Parathyroid adenoma (tissue), 2 donors: ENCODE data around the gene RELL2.

Experiments
- H2AFZ ChIP-seq: fragments of 300-600 bp; sonication (generic); one replicate; pipeline ENCODE4 v1.7.0; 2017; ENCODE audit warnings: antibody characterized with exemption, mild to moderate bottlenecking
- H3K27ac ChIP-seq: fragments of 300-600 bp; sonication (generic); one replicate; pipeline ENCODE4 v1.7.0; 2017
- H3K27me3 ChIP-seq: fragments of 300-600 bp; sonication (generic); one replicate; pipeline ENCODE4 v1.7.0; 2017; ENCODE audit warnings: low read length; ENCODE audit not compliant: control insufficient read depth, insufficient read depth
- H3K36me3 ChIP-seq: fragments of 300-600 bp; sonication (generic); one replicate; pipeline ENCODE4 v1.7.0; 2017; ENCODE audit warnings: low read length; ENCODE audit not compliant: control insufficient read depth, insufficient read depth
- H3K4me1 ChIP-seq: fragments of 300-600 bp; sonication (generic); one replicate; pipeline ENCODE4 v1.7.0; 2017; ENCODE audit warnings: control low read depth
- H3K4me2 ChIP-seq: fragments of 300-600 bp; sonication (generic); one replicate; pipeline ENCODE4 v1.7.0; 2017; ENCODE audit warnings: low read length
- H3K4me3 ChIP-seq: fragments of 300-600 bp; sonication (generic); one replicate; pipeline ENCODE4 v1.7.0; 2017; ENCODE audit warnings: low read depth, low read length
- H3K79me2 ChIP-seq: fragments of 300-600 bp; sonication (generic); one replicate; pipeline ENCODE4 v1.7.0; 2017; ENCODE audit warnings: control low read depth
- H3K9ac ChIP-seq: fragments of 300-600 bp; sonication (generic); one replicate; pipeline ENCODE4 v1.7.0; 2017; ENCODE audit warnings: mild to moderate bottlenecking
- H3K9me3 ChIP-seq: fragments of 300-600 bp; sonication (generic); one replicate; pipeline ENCODE4 v1.7.0; 2017; ENCODE audit warnings: low read length; ENCODE audit not compliant: control insufficient read depth
- CTCF ChIP-seq: fragments of 300-600 bp; sonication (generic); IDR thresholded peaks from one replicate; pipeline ENCODE4 v1.7.0; 2017; ENCODE audit warnings: antibody characterized with exemption, mild to moderate bottlenecking
- donor health status: primary hyperparathyroidism.

RELL2 gene

DNA sequence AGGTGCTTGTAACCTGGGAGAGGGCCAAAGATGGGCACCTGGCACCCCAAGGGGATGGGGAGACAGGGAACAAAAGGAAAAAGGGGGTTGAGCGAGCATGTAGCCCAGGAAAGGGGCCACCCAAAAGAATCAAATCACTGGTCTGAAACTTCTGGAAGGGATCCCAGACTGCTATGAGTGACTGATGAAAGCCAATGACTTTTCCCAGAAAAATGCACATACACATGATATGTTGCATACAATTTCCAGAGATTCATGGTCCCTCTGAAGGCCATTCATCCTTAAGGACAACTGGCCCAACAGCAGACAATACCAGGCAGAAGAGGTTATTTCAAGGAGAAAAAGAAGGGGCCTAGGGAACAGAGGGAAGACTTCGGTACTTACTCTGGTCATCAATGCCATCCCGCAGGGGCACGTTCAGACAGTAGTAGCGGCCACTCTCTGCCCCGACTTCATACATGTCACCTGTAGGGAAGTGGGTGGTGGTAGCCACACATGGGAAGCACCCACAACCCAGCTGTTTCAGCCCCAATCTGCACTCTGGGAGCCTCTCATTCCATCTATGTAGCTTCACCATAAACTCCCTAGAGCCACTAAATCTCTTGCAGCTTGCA is 8.5 kb upstream of the RELL2 start:
- H3K36me3 ChIP-seq = no peaks in the 10 kb centered on the region
- no peak overlapping the region for H3K4me2 ChIP-seq
- no peak overlapping the region for H3K4me3 ChIP-seq
- no peak overlapping the region for H2AFZ ChIP-seq
- peaks cover 18% of the 10 kb centered on the region for H3K4me1 ChIP-seq
- H3K9me3 ChIP-seq = no peaks in the 10 kb centered on the region
- H3K27ac ChIP-seq = no peak overlapping the region
- peaks cover 4% of the 10 kb centered on the region for H3K79me2 ChIP-seq
- H3K9ac ChIP-seq = no peak overlapping the region
- no peak for TF ChIP-seq CTCF
- H3K27me3 ChIP-seq = no peaks in the 10 kb centered on the region

DNA sequence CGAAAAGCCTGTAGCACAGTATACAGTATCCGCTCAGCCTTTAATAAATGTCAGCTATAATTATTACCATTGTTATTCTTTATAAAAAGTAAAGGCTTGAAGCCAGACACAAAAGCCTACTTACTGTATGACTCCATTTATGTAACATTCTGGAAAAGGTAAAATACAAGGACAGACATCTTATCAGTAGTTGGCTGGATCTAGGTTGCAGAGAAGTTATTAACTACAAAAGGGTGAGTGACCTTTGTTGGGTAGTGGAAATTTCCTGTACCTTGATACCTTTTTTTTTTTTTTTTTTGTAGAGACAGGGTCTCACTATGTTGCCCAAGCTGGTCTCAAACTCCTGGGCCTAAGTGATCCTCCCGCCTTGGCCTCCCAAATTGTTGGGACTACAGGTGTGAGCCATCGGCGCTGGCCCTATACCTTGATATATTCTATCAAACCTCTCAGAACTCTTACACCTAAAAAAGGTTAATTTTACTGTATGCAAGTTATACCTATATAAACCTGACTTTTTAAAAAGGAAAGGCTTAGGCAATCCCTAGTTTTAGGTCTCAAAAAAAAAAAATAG is 6.1 kb upstream of the RELL2 start:
- no peak overlapping the region for H3K9ac ChIP-seq
- peaks cover 14% of the 10 kb centered on the region for H3K79me2 ChIP-seq
- H3K9me3 ChIP-seq = no peaks in the 10 kb centered on the region
- H2AFZ ChIP-seq = no peak overlapping the region
- H3K4me1 ChIP-seq = peaks cover 15% of the 10 kb centered on the region
- H3K4me2 ChIP-seq = no peak overlapping the region
- no peaks in the 10 kb centered on the region for H3K36me3 ChIP-seq
- no peak overlapping the region for H3K27ac ChIP-seq
- TF ChIP-seq CTCF = no peak
- H3K27me3 ChIP-seq = no peaks in the 10 kb centered on the region
- no peak overlapping the region for H3K4me3 ChIP-seq

DNA sequence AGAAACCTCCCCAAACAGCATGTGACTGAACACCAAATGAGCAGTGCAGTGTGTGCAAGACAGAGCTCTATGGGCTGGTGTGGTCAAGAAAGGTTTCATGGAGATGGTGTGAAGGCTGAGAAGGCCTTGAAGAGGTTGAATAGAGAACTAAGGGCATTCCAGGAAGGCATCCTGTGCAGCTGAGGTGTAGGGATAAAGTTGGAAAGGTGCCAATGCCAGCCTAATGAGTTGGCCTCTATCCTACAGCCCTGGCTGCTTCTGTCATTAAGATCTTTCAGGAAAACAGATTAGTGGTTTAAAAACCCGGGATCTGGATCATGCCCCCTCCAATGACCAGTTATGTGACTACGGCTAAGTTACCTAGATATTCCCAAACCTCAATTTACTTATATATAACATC is 4.1 kb upstream of the RELL2 start:
- Histone ChIP-seq H3K27ac (no peak overlapping the region), H3K36me3 (no peaks in the 10 kb centered on the region), H3K27me3 (no peaks in the 10 kb centered on the region), H3K9ac (no peak overlapping the region), H3K79me2 (peaks cover 23% of the 10 kb centered on the region), H3K4me3 (no peak overlapping the region), H2AFZ (no peak overlapping the region), H3K9me3 (no peaks in the 10 kb centered on the region), H3K4me1 (peaks cover 6% of the 10 kb centered on the region), H3K4me2 (no peak overlapping the region)
- TF ChIP-seq CTCF = no peak

- Histone ChIP-seq H3K4me3 (no peak overlapping the region), H3K27me3 (no peaks in the 10 kb centered on the region), H3K36me3 (no peaks in the 10 kb centered on the region), H3K9ac (no peak overlapping the region), H2AFZ (no peak overlapping the region), H3K4me2 (no peak overlapping the region), H3K4me1 (peaks cover 6% of the 10 kb centered on the region), H3K9me3 (no peaks in the 10 kb centered on the region), H3K79me2 (peaks cover 23% of the 10 kb centered on the region), H3K27ac (no peak overlapping the region)
- no peak for TF ChIP-seq CTCF
Observed at GRCh38 chr5:141633871-141634561, 2.8 kb upstream of the RELL2 start.
